ENCODE measurements around the gene ZSCAN9. TPM values are rescaled to one million over a fixed set of nuclear protein-coding genes. Genes with fewer than 3 reads are reported as not detected.

Gene ZSCAN9
- total and polyA plus RNA-seq, 2 of the 13 experiments (the other 11 are each of a cell fraction or from before 2014, with no cell fraction given), result 14.6 to 17.8 TPM

DNA sequence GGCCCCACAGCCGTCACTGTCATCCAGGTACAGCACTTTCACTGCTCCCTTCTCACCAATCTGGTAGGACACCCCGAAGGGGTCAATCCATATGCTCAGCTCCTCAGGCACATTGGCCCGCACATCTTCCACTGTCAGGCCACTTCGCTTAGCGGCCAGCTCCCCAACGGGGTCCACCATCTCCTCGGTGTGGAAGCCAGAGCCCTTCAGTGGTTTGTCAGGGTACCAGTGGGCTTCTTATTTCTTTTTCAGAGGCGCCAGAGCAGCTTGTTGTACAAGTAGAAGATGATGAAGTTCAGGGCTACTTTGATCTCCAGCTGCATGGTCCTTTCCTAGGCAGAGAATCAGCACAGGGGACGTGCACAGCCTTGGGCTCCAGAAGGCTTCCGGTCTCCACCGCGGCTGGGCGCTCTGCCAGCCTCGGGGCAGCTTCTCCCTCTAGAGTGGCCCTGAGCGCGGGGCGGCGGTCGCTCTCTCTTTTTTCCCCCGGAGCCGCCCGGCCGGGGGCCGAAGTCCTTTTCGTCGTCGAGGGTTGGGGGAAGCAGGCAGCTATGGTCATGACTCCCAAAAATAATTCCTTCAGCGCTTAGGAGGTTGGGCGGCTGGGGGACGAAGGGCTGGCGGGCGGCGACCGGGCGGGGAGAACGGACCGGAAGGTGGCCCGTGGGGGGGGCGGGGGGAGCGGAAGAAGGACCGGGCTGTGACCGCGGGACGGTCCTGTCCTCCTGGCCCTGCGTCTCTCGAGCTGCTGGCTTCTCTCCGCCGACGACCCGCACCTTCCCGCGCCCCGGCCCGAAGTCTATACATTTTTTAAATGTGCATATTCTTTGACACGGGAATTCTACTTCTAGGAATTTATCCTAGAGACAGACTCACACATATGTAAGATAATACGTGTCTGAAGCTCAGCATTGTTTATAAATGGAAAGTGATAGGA is 6.5 kb upstream of the ZSCAN9 start (continued):
- TF ChIP-seq TEAD2 (CRISPR knock-in tag; IDR thresholded peaks at IDR 0.05) (0 out of 2 replicates have a peak, but pooled peaks have one; percentile 54), FOXP1 (IDR thresholded peaks at IDR 0.05) (no peak), FOXP1 (CRISPR knock-in tag; IDR thresholded peaks at IDR 0.05) (no peak), NBN (conservative IDR thresholded peaks at IDR 0.05) (no peak), ZNF720 (CRISPR knock-in tag; IDR thresholded peaks at IDR 0.05) (no peak), TBX2 (CRISPR knock-in tag; IDR thresholded peaks at IDR 0.05; ENCODE audit: borderline replicate concordance) (0 out of 2 replicates have a peak, but pooled peaks have one; percentile 50), SAP130 (CRISPR knock-in tag; IDR thresholded peaks at IDR 0.05; ENCODE audit: low read depth) (peak; percentile 75), YEATS2 (CRISPR knock-in tag; IDR thresholded peaks at IDR 0.05; ENCODE audit: borderline replicate concordance) (peak; percentile 70; the same call in 1 of the 2 replicates), POLR2A (IDR thresholded peaks at IDR 0.05; ENCODE audit: insufficient read depth in 1 of 2, low read depth in 2 of 2, low read length in 2 of 2) (peak; percentile 42 to 77; a peak in 2 of 4 replicates), ETS1 (CRISPR knock-in tag; IDR thresholded peaks at IDR 0.05) (0 out of 2 replicates have a peak, but pooled peaks have one; percentile 70), PHB2 (IDR thresholded peaks at IDR 0.05; ENCODE audit: partially characterized antibody) (no peak), SOX13 (IDR thresholded peaks at IDR 0.05) (0 out of 2 replicates have a peak, but pooled peaks have one; percentile 34), SOX13 (CRISPR knock-in tag; conservative IDR thresholded peaks at IDR 0.05 in 1 of 2, IDR thresholded peaks at IDR 0.05 in 1 of 2) (peak in 1 of 2 experiments; percentile 6; a peak in 1 of 4 replicates), NCOA2 (CRISPR knock-in tag; IDR thresholded peaks at IDR 0.05) (0 out of 2 replicates have a peak, but pooled peaks have one; percentile 17), ZFP82 (CRISPR knock-in tag; IDR thresholded peaks at IDR 0.05; ENCODE audit: borderline replicate concordance) (0 out of 2 replicates have a peak, but pooled peaks have one; percentile 67), DMAP1 (CRISPR knock-in tag; IDR thresholded peaks at IDR 0.05) (peak; percentile 28; the same call in 1 of the 2 replicates), MNT (IDR thresholded peaks at IDR 0.05) (no peak), ATF4 (CRISPR knock-in tag; IDR thresholded peaks at IDR 0.05) (no peak), KMT2B (CRISPR knock-in tag; IDR thresholded peaks at IDR 0.05) (peak; percentile 78; the same call in 1 of the 2 replicates), ZKSCAN8 (CRISPR knock-in tag; IDR thresholded peaks at IDR 0.05; ENCODE audit: borderline replicate concordance) (no peak), NONO (IDR thresholded peaks at IDR 0.05) (no peak), NONO (CRISPR knock-in tag; conservative IDR thresholded peaks at IDR 0.05) (0 out of 2 replicates have a peak, but pooled peaks have one; percentile 47), FOXA1 (IDR thresholded peaks at IDR 0.05) (no peak), FOXA1 (CRISPR knock-in tag; IDR thresholded peaks at IDR 0.05) (no peak), SMYD3 (CRISPR knock-in tag; IDR thresholded peaks at IDR 0.05) (no peak), ZNF343 (CRISPR knock-in tag; IDR thresholded peaks at IDR 0.05) (peak; percentile 91), PHF5A (CRISPR knock-in tag; IDR thresholded peaks at IDR 0.05; ENCODE audit: low read depth, unreplicated experiment) (no peak), XBP1 (CRISPR knock-in tag; IDR thresholded peaks at IDR 0.05) (peak; percentile 58; the same call in 1 of the 2 replicates), ZNF224 (CRISPR knock-in tag; IDR thresholded peaks at IDR 0.05) (no peak)
